H1 (cell line): ENCODE measurements around the gene EIF1B.

Source experiments
- CREB1 ChIP-seq: IDR thresholded peaks from 2 replicates; pipeline ENCODE4 v1.6.1; 2012; ENCODE audit warnings: inconsistent platforms
- EZH2 ChIP-seq: fragments of 200-600 bp; sonication (generic); IDR thresholded peaks from 2 replicates; pipeline ENCODE4 v1.7.1; 2012; ENCODE audit warnings: low read depth, mild to moderate bottlenecking, moderate library complexity, low read length, inconsistent platforms; ENCODE audit not compliant: severe bottlenecking
- SP2 ChIP-seq: IDR thresholded peaks from 2 replicates; pipeline ENCODE4 v1.6.1; 2012; ENCODE audit warnings: mild to moderate bottlenecking, low read length, inconsistent platforms
- TF ChIP-seq, protein P1 (sequence below), 3 experiments: IDR thresholded peaks; 1 replicate in 2 of 3; 2 replicates in 1 of 3; pipeline versions ENCODE4 v1.5.1 to v1.6.1; 2011; ENCODE audit warnings: low read length in 3 of 3, mild to moderate bottlenecking in 3 of 3, inconsistent platforms in 2 of 3, low read depth in 1 of 3, moderate library complexity in 1 of 3; ENCODE audit not compliant: insufficient read depth in 1 of 3; ENCODE audit errors: control extremely low read depth in 1 of 3

DNA sequence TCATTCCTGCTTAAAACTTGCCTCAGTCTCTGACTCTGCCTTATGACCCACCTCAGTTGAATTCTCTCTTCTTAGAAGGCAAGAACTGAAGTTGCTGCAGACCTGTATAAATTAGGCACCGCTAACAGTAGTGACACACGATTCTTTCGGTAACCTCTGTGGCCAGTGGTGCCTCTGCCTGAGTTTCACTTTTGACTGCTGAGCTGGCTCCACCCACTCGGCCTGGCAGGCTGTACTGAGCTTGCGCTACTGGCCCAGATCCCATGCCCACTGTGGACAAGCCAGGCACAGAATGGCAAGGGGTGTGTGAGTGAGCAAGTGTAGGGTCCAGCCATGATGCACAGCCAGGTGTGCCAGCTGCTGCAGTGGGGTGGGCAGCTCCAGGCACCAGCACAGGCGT, 19.1 kb upstream of the EIF1B start:
- TF ChIP-seq, protein P1, sequence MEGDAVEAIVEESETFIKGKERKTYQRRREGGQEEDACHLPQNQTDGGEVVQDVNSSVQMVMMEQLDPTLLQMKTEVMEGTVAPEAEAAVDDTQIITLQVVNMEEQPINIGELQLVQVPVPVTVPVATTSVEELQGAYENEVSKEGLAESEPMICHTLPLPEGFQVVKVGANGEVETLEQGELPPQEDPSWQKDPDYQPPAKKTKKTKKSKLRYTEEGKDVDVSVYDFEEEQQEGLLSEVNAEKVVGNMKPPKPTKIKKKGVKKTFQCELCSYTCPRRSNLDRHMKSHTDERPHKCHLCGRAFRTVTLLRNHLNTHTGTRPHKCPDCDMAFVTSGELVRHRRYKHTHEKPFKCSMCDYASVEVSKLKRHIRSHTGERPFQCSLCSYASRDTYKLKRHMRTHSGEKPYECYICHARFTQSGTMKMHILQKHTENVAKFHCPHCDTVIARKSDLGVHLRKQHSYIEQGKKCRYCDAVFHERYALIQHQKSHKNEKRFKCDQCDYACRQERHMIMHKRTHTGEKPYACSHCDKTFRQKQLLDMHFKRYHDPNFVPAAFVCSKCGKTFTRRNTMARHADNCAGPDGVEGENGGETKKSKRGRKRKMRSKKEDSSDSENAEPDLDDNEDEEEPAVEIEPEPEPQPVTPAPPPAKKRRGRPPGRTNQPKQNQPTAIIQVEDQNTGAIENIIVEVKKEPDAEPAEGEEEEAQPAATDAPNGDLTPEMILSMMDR (IDR thresholded peaks at IDR 0.05; ENCODE audit: control extremely low read depth in 1 of 3, insufficient read depth in 1 of 3, low read depth in 1 of 3, low read length in 3 of 3) = no peak
- no peak for TF ChIP-seq CREB1
- TF ChIP-seq EZH2 = no peak
- TF ChIP-seq SP2 = no peak
